ENCODE measurements around the gene NEFH.
"Not testable (repeated sequence)": the region's sequence is repeated elsewhere in the genome, so short reads cannot be mapped to it uniquely, and the experiment has no call there.

The NEFH gene

GRCh38 chr22:29479417-29480261, at the start of gene NEFH:
TSS of gene NEFH (plus strand) at chr22:29480218. CDS start at chr22:29480263, 45 bp downstream.
- peak; percentile 21 for DNase-seq

GRCh38 chr22:29431986-29432385, 48.0 kb upstream of the NEFH start:
- no peak for DNase-seq

- no peak for DNase-seq
These were observed 46.2 kb upstream of the NEFH start for GRCh38 chr22:29433856-29434255.

- DNase-seq, result no peak
These were observed 45.7 kb upstream of the NEFH start for GRCh38 chr22:29434288-29434687.

- DNase-seq, result no peak
These were observed 44.5 kb upstream of the NEFH start for GRCh38 chr22:29435236-29436136.

GRCh38 chr22:29438283-29438682, 41.7 kb upstream of the NEFH start, which contains the start of gene RFPL1:
TSS of gene RFPL1 (plus strand) at chr22:29438583.
- DNase-seq, result not testable (repeated sequence)

- DNase-seq, result no peak
These were observed 37.0 kb upstream of the NEFH start for GRCh38 chr22:29442976-29443375.

GRCh38 chr22:29443452-29443851, 36.6 kb upstream of the NEFH start:
- DNase-seq, result no peak

- DNase-seq, result no peak
These were observed 35.9 kb upstream of the NEFH start for GRCh38 chr22:29443861-29444792.

- DNase-seq, result no peak
These were observed 34.5 kb upstream of the NEFH start for GRCh38 chr22:29445508-29445907.

GRCh38 chr22:29447906-29448305, 32.1 kb upstream of the NEFH start:
- DNase-seq, result no peak

- no peak for DNase-seq
These were observed 30.6 kb upstream of the NEFH start for GRCh38 chr22:29449296-29449875.

- DNase-seq, result no peak
These were observed 29.8 kb upstream of the NEFH start for GRCh38 chr22:29450222-29450621.

GRCh38 chr22:29451863-29452262, 28.2 kb upstream of the NEFH start:
- no peak for DNase-seq

- no peak for DNase-seq
These were observed 25.7 kb upstream of the NEFH start for GRCh38 chr22:29454276-29454675.

GRCh38 chr22:29456211-29456671, 23.8 kb upstream of the NEFH start:
- no peak for DNase-seq

GRCh38 chr22:29457730-29458129, 22.3 kb upstream of the NEFH start:
- peak; percentile 9 for DNase-seq

- no peak for DNase-seq
These were observed 21.5 kb upstream of the NEFH start for GRCh38 chr22:29458551-29458950.

GRCh38 chr22:29459773-29460172, 20.2 kb upstream of the NEFH start:
- no peak for DNase-seq

- DNase-seq, result no peak
These were observed 18.8 kb upstream of the NEFH start for GRCh38 chr22:29461263-29461662.

GRCh38 chr22:29463629-29464028, 16.4 kb upstream of the NEFH start:
- DNase-seq, result no peak

- no peak for DNase-seq
These were observed 15.4 kb upstream of the NEFH start for GRCh38 chr22:29464581-29464980.

Data from NCI-H1092 treated with DMSO at 0.1 percent for 48 hours (cell line).